Testis (tissue), 3 donors: ENCODE data around the gene AMT. TPM values are rescaled to one million over a fixed set of nuclear protein-coding genes. Genes with fewer than 3 reads are reported as not detected.

Experiments
- DNase-seq: peaks from one replicate; pipeline ENCODE4 v3.0.0-alpha.2; 2019
- H3K27ac ChIP-seq, 2 donors: fragments of 200-600 bp; sonication (generic); one replicate each; pipeline ENCODE4 v1.5.1; 2019
- H3K27me3 ChIP-seq: fragments of 200-600 bp; sonication (generic); one replicate; pipeline ENCODE4 v1.5.1; 2019
- H3K36me3 ChIP-seq: fragments of 200-600 bp; sonication (generic); one replicate; pipeline ENCODE4 v1.5.1; 2017; ENCODE audit warnings: low read depth; ENCODE audit errors: missing control alignments
- H3K4me1 ChIP-seq: fragments of 200-600 bp; sonication (generic); one replicate; pipeline ENCODE4 v1.5.1; 2019
- H3K4me3 ChIP-seq, 2 donors: fragments of 200-600 bp; sonication (generic); one replicate each; pipeline ENCODE4 v1.5.1; 2017 to 2019
- H3K9me3 ChIP-seq: fragments of 200-600 bp; sonication (generic); one replicate; pipeline ENCODE4 v1.5.1; 2017
- CTCF ChIP-seq, 3 experiments: fragments of 450-650 bp in 2 of 3; fragments of 200-600 bp in 1 of 3; sonication (generic) in 1 of 3; IDR thresholded peaks; one replicate each; pipeline ENCODE4 v1.5.1; 2016 to 2019; ENCODE audit warnings: antibody characterized with exemption in 3 of 3, mild to moderate bottlenecking in 2 of 3, moderate library complexity in 1 of 3
- POLR2A ChIP-seq: fragments of 450-650 bp; IDR thresholded peaks from one replicate; pipeline ENCODE4 v1.6.1; 2017; ENCODE audit warnings: antibody characterized with exemption, mild to moderate bottlenecking, moderate library complexity
- WGBS, 2 donors: methylation state at CpG; one replicate each; pipeline ENCODE4 v1.1.5; 2018; 5-methylcytosine and 5-hydroxymethylcytosine counted together
- intact Hi-C: fragments of 100-400 bp; cut with DNase I; formaldehyde crosslinking; loops from one replicate; pipeline ENCODE4 v1.15.1; 2023; ENCODE audit warnings: low total_unique reads
- polyA plus RNA-seq: library from polyadenylated mRNA; stranded (reverse); fragments of 350-450 nt; fragmentation: Illumina TruSeq; extraction: RNeasy Lipid Tissue Mini Kit (QIAGEN cat#74804); gene quantifications from one replicate; pipeline ENCODE4 v1.2.3, GENCODE V29; 2014; ENCODE audit warnings: low read depth, low replicate concordance; ENCODE audit not compliant: insufficient read depth
- total RNA-seq, 2 donors: library from RNA; depleted of rRNA; stranded (reverse); fragments of >200 nt; gene quantifications; one replicate each; pipeline ENCODE4 v1.2.3, GENCODE V29; 2016

The AMT gene
- total and polyA plus RNA-seq, 3 donors from 2014 or later = 3.8 to 10.4 (median 9.1) TPM

GRCh38 chr3:49454898-49455681, 32.8 kb upstream of the AMT start:
- Histone ChIP-seq H3K4me3 (no peak overlapping the region), H3K4me1 (peaks cover 27% of the 10 kb centered on the region), H3K27ac (no peak overlapping the region), H3K27me3 (no peaks in the 10 kb centered on the region), H3K9me3 (no peaks in the 10 kb centered on the region), H3K36me3 (no peaks in the 10 kb centered on the region)
- WGBS, 2 donors = 51 to 67% methylated on average over 2 to 3 of the region's 3 CpGs
- DNase-seq = no peak
- TF ChIP-seq POLR2A (no peak), CTCF (IDR thresholded peaks at IDR 0.05) (no peak)
- intact Hi-C loops = loop anchor here (10.0 kb wide), 1 partner anchor 280 kb away; the partner anchor contains the start of gene KLHDC8B

- Histone ChIP-seq H3K9me3 (no peaks in the 10 kb centered on the region), H3K27me3 (no peaks in the 10 kb centered on the region), H3K4me3 (no peak overlapping the region), H3K27ac (no peak overlapping the region), H3K36me3 (no peaks in the 10 kb centered on the region), H3K4me1 (peaks cover 21% of the 10 kb centered on the region)
- intact Hi-C loops = loop anchor here (10.0 kb wide), 1 partner anchor 280 kb away; the partner anchor contains the start of gene KLHDC8B
- peak in 1 of 3 experiments; percentile 9 for TF ChIP-seq CTCF (IDR thresholded peaks at IDR 0.05)
- no peak for TF ChIP-seq POLR2A
- peak; percentile 44 for DNase-seq
- 86 to 95% methylated on average over 2 of the region's 2 CpGs for WGBS, 2 donors
Measured at GRCh38 chr3:49454458-49454857, 32.2 kb upstream of the AMT start.

- Histone ChIP-seq H3K4me3 (no peak overlapping the region), H3K36me3 (no peaks in the 10 kb centered on the region), H3K9me3 (no peaks in the 10 kb centered on the region), H3K4me1 (peaks cover 14% of the 10 kb centered on the region), H3K27ac (no peak overlapping the region), H3K27me3 (no peaks in the 10 kb centered on the region)
- DNase-seq = no peak
- 86 to 88% methylated on average over 4 of the region's 4 CpGs for WGBS, 2 donors
- intact Hi-C loops = loop anchor here (10.0 kb wide), 1 partner anchor 279 kb away; the partner anchor contains the start of gene KLHDC8B
- TF ChIP-seq CTCF (IDR thresholded peaks at IDR 0.05) = no peak
Measured at GRCh38 chr3:49453621-49454020, 31.3 kb upstream of the AMT start.

GRCh38 chr3:49445391-49445790, 23.1 kb upstream of the AMT start:
- intact Hi-C loops = no loop called here
- H3K4me1 ChIP-seq = peaks cover 4% of the 10 kb centered on the region
- no peak overlapping the region for H3K4me3 ChIP-seq
- no peaks in the 10 kb centered on the region for H3K36me3 ChIP-seq
- H3K9me3 ChIP-seq = no peaks in the 10 kb centered on the region
- H3K27ac ChIP-seq = no peak overlapping the region
- no peak for TF ChIP-seq POLR2A
- TF ChIP-seq CTCF (IDR thresholded peaks at IDR 0.05) = no peak
- no peaks in the 10 kb centered on the region for H3K27me3 ChIP-seq
- WGBS, 2 donors = 94 to 96% methylated on average over 5 of the region's 5 CpGs
- no peak for DNase-seq

- intact Hi-C loops = no loop called here
- Histone ChIP-seq H3K36me3 (no peaks in the 10 kb centered on the region), H3K4me3 (no peak overlapping the region), H3K4me1 (no peaks in the 10 kb centered on the region), H3K9me3 (no peaks in the 10 kb centered on the region), H3K27me3 (no peaks in the 10 kb centered on the region), H3K27ac (no peak overlapping the region)
- WGBS, 2 donors = 84 to 87% methylated on average over 5 of the region's 5 CpGs
- DNase-seq = no peak
- TF ChIP-seq CTCF (IDR thresholded peaks at IDR 0.05) (no peak), POLR2A (no peak)
Measured at GRCh38 chr3:49434731-49435130, 12.5 kb upstream of the AMT start.
